HG02798 (cell line): Measurements from ENCODE around the gene KRTAP9-7.
"Not testable (repeated sequence)": the region's sequence is repeated elsewhere in the genome, so short reads cannot be mapped to it uniquely, and the experiment has no call there.

Experiments used
- ATAC-seq: cut with Tn5 transposase; IDR thresholded peaks from one replicate; pipeline ENCODE4 v1.9.1; 2021; ENCODE audit warnings: mild to moderate bottlenecking; ENCODE audit not compliant: unreplicated experiment, poor library complexity

Gene KRTAP9-7

GRCh38 chr17:41267711-41268110 is 7.8 kb upstream of the KRTAP9-7 start:
- ATAC-seq: no peak

GRCh38 chr17:41271323-41271722 is 4.2 kb upstream of the KRTAP9-7 start:
- ATAC-seq: not testable (repeated sequence)

- ATAC-seq: no peak
Measured at GRCh38 chr17:41271858-41272257, 3.6 kb upstream of the KRTAP9-7 start.

- ATAC-seq: no peak
Measured at GRCh38 chr17:41278176-41278955, 2.9 kb downstream of the KRTAP9-7 start.

GRCh38 chr17:41284043-41284442 is 8.5 kb downstream of the KRTAP9-7 start:
- ATAC-seq: no peak

GRCh38 chr17:41284546-41284945 is 9.0 kb downstream of the KRTAP9-7 start:
- no peak for ATAC-seq

- no peak for ATAC-seq
Measured at GRCh38 chr17:41287050-41287449, 11.6 kb downstream of the KRTAP9-7 start.

GRCh38 chr17:41294016-41294415 is 18.5 kb downstream of the KRTAP9-7 start:
- ATAC-seq: no peak

GRCh38 chr17:41296846-41297245 is 21.3 kb downstream of the KRTAP9-7 start:
- ATAC-seq: no peak

- ATAC-seq: no peak
Measured at GRCh38 chr17:41298458-41299135, 23.1 kb downstream of the KRTAP9-7 start.

- ATAC-seq: no peak
Measured at GRCh38 chr17:41301204-41301790, 25.8 kb downstream of the KRTAP9-7 start.

- ATAC-seq: no peak
Measured at GRCh38 chr17:41301916-41302901, 26.7 kb downstream of the KRTAP9-7 start, which contains the start of gene KRTAP29-1. KRTAP29-1 (minus strand) TSS chr17:41302851; CDS start chr17:41302851, 0 bp downstream.

- ATAC-seq: no peak
Measured at GRCh38 chr17:41302981-41303380, 27.5 kb downstream of the KRTAP9-7 start.

- no peak for ATAC-seq
Measured at GRCh38 chr17:41304091-41304490, 28.6 kb downstream of the KRTAP9-7 start.

- no peak for ATAC-seq
Measured at GRCh38 chr17:41307647-41308046, 32.1 kb downstream of the KRTAP9-7 start.

GRCh38 chr17:41308251-41308917 is 32.9 kb downstream of the KRTAP9-7 start:
- ATAC-seq: no peak

- ATAC-seq: no peak
Measured at GRCh38 chr17:41308918-41309359, 33.4 kb downstream of the KRTAP9-7 start, which contains the start of gene KRTAP16-1. KRTAP16-1 (minus strand) TSS chr17:41309309; CDS start chr17:41309253, 56 bp downstream.

- no peak for ATAC-seq
Measured at GRCh38 chr17:41311111-41311510, 35.6 kb downstream of the KRTAP9-7 start.

GRCh38 chr17:41315204-41315794 is 39.8 kb downstream of the KRTAP9-7 start, which contains the start of gene KRTAP17-1:
KRTAP17-1 (minus strand) TSS chr17:41315710; CDS start chr17:41315650, 60 bp downstream.
- no peak for ATAC-seq
